Activated CD8-positive, alpha-beta memory T cell treated with anti-CD3 and anti-CD28 coated beads for 4 hours (primary cell): ENCODE data around the gene AP3B1.
"Not testable (repeated sequence)": the region's sequence is repeated elsewhere in the genome, so short reads cannot be mapped to it uniquely, and the experiment has no call there.

ENCODE experiments used
- DNase-seq, 2 donors: peaks; one replicate each; pipeline ENCODE4 v3.0.0-alpha.2; 2020; ENCODE audit warnings: low read depth in 2 of 2

AP3B1 gene

DNA sequence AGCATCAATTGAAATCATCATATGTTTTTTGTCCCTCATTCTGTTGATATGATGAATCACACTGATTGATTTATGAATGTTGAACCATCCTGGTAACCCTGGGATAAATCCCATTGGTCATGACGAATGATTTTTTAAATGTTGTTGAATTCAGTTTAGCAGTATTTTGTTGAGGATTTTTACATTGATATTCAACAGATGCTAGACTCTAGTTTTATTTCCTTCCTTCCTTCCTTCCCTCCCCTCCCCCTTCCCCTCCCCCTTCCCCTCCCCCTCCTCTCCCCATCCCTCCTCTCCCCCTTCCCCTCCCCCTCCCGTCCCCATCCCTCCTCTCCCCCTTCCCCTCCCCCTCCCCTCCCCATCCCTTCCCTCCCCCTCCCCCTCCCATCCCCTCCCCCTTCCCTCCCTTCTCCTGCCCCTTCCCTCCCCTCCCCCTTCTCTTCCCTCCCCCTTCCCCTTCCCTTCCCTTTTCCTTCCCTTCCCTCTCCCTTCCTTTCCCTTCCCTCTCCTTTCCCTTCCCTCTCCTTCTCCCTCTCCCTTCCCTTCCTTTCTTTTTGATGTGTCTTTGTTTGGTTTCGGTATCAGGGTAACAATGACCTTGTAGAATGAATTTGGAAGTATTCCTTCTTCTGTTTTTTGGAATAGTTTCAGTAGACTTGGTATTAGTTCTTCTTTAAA is 142.8 kb downstream of the AP3B1 start:
- DNase-seq: no peak

DNA sequence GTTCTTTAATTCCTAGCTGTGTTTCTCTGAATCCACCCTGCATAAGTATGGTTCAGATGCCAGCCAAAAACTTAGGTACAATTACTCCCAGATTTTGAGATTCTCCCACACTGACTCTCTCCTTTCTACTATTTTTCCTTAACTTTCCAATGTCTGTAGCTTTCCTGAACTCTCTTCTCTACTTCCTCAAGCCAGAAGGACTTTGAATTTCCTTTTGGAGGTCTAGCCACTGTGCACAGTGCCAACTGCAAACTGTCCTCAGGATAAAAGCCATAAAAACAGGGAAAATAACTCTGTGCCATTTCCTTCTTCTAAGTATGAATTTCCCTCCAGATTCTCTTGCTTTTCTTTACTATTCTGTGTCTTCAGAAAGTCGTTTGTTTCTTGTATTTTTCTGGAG is 157.2 kb downstream of the AP3B1 start:
- no peak for DNase-seq

DNA sequence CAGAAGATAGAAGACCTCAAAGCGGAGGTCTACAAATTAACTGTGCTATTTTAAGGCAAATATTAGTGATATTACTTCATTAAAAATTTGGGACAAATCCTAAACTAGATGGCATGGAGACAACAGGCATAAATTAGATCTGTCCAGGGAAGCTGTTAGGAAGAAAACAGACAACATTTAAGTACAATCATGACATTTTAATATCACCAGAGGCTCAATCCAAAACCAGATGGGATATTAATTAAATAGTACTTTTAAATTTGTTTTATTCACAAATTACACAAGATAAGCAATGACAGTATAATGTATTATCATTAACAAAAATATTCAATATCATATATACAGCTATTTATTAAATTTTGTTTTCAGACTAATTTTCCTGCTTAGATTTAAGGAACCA is 161.1 kb downstream of the AP3B1 start:
- no peak for DNase-seq

- DNase-seq: no peak
These were observed 162.0 kb downstream of the AP3B1 start for GRCh38 chr5:78132507-78132906.

DNA sequence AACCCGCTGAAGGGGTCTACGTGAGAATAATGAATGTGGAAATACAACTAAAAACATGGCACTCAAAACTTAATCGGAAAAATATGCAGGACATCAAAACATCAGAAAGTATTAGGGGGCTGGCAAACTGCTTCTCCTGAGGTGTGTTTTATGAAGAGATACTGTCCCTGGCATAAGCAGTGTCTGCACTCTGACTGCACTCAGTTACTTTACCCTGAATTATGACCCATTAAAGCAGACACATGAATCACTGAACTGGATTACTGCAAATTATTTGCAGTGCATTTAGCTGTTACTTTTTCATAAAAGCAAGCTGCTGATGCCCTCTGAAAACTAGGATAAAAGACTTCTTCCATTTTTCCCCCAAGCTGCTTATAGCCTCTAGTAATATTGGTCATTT is 164.9 kb downstream of the AP3B1 start:
- no peak for DNase-seq

DNA sequence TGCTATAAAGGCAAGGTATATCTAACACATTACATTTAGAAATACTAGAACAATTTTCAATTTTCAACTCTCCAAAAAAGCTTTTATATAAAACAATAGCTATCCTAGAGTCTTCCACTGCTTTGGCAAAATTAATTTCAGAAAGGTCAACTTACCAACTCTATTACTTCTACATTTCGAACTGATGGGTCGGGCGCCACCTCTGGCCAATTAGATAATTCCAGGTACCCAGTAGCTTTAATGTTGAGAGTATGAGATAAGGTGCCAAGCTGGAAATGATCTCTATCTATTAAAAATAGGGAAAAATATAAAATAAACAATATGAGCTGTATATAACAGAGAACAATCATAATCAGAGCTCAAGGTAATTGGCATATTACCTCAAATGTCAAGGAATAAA is 166.6 kb downstream of the AP3B1 start:
- DNase-seq: no peak

DNA sequence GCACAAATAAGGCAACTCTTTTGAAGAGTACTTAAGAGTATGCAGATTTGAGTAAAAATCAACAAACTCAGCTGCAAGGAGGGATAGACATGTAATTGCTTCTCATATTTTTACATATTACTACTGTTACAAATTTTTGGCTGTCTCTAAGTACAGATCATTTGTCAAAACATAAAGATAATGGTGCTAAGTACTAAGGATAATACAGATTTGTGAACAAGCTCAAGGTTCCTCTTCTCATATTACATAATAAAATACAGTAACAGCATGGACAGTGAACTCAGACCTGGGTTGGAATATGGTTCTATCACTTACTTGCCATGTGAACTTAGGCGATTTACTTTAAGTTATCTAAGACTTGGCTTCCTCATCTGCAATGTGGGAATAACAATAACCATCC is 168.0 kb downstream of the AP3B1 start:
- no peak for DNase-seq

DNA sequence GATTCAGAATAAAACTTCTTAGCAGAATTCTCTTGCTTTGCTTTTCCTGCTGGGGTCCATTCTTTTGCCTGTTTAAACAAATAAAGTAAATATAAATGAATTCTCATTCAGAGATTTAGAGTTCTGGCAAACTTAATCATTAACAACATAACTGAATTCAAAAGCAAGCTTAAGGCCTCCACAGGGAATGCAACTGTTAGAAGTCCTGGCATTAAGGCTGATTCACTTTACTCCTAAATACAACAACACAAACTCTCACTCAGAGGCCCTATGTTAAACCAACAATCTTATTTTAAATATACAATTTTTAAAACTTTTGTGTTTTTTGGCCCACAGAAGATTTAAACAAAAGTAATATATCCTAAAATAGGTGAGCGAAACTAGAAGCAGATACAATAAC is 178.3 kb downstream of the AP3B1 start:
- DNase-seq: no peak

GRCh38 chr5:78113689-78114264 is 180.7 kb downstream of the AP3B1 start:
- DNase-seq: no peak

DNA sequence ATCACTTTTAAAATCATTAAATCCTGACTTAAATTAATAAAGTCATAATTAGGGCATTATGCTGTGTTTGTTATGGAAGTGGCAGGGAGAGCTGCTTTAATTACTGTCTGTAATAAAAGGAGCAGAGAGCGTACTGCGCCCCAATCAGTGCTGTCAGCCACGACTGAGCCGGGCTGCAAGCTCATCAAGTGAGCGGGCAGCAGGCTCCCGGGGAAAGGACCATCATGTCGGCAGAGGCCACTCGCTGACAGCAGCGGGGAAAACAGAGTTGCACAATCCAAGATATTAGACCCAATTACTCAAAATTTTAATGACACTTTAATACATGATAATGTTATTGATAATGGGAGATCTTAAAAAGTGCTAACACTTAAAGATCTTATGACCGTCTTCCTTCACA is 181.6 kb downstream of the AP3B1 start:
- no peak for DNase-seq

DNA sequence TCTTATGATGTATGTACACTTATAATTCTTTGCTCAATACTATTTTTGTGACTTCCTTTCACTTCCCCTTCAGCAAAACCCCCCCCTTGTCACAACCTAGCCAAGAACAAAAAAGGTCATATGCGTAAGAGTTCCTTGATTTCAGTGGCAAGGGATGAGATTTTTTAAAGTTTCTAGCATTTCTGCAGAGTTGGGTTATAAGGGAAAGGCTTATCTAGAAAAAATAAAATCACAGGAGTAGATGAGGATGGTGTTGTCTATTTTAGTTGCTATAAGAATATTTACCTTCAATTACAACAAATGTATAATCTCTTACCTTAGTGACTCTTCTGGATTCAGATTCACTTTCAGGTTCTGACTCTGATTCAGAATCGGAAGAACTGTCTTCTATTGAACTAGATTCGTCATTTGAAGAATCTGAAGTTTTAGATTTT is 184.6 kb downstream of the AP3B1 start:
- DNase-seq: no peak

GRCh38 chr5:78108564-78108963 is 185.9 kb downstream of the AP3B1 start:
- no peak for DNase-seq

DNA sequence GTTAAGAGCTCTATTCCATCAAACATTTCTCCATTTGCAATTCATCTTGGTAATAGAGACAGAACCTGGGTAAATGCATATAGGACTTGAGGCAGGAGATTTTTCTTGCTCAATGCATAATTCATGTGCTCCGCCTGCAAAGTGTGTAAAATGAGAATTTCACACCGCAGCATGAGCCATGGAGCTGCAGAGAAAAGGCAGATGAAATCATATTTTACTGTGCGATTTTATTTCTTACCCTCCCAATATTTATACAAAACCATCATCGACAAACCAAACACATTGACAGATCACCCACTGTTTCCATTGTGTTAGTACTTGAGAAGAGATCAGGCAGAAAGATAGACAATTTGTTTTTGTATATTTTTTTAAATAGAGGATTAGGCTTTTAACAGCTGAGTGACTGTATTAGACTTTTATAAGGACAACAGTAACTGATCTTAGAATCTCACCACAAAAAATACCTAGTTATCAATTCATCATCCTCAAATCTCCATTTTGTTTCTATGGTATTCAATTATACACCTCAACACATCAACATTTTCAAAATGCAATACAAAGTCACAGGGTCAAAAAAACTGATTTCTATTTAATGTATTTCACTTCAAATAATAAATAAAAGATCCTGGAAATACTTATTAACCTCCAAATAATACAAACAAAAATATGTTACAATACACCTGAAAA is 191.1 kb downstream of the AP3B1 start:
- no peak for DNase-seq

DNA sequence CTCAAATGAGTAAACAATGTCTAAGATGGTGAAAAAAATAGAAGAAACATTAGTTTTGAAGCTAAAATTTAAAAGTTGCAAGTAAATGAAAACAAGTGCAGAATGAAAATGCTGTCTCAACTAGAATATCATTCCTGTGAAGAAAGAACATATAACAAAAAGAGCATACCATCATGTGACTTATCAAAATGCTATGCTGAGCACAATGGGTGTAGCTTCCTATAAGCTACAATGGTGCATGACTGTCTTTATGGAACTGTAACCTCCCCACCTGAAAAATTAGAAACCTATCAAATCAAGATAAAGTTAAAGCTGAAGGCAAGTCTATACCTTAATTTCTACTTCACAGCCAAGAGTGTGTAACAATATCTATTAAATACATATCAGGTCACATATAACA is 192.0 kb downstream of the AP3B1 start:
- DNase-seq: no peak

DNA sequence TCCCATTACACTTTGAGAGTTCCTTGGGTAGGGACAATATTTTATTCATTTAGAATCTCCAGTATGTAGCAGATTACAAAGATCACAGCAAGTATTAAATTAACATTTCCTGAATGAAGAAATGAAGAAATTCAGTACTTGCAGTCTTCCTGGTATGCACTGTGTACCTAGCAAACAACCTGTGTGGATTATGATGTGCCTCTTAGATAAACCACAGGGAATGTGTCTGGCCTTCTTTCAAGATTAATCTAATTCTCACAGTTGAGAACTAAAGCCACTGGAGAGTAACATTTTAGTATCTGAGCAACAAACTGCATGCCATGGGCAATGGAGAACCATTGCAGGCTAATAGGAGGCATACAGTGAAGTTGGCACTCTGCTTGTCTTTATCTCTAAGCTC is 199.4 kb downstream of the AP3B1 start:
- DNase-seq: no peak

DNA sequence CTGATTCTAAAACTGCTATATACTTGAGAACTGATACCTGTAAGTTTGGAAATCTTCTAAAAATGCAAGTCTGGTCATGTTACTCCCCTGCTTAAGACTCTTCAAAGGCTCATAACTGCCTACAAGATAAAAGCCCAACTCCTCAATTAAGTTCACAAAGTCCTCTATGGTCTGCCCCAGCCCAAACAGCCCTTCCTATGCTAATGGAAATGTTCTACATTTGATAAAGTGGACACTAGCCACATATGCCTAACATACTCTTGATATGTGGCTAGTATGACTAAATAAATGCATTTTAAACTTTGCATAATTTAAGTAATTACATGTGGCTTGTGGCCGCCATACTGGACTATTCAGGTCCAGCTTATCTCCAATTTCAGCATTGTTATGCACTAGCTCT is 204.5 kb downstream of the AP3B1 start:
- no peak for DNase-seq

GRCh38 chr5:78078858-78079257 is 215.6 kb downstream of the AP3B1 start:
- DNase-seq: no peak

DNA sequence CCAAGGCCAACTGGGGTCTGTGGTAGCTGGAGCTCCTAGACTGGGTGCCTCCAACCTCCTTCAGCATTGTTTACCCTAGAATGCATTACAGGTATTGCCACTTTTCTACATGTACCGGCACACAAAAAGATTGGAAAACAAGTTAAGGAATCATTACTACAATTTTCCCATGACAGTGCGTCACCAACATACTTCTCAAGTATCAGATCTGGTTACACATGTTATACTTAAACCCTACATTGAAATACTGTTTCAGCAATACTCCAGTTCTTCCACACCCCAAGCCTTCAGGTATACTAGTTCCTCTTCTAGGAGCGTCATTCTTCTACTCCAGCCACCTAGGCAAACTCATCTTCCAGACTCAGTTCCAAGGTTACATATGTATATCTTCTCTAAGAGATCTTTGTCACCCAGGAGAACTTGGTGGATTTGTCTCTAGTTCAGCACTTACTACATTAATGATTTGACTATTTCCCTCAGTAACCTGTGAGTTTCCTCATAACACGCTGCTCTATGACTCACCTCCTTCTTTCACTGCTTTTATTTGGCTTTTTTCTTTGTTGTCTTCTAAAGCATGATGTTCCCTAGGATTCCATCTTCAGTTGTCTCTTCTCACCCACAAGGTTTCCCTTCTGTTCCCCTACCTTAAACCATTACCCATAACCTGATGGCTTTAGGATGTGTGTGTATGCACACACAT is 217.0 kb downstream of the AP3B1 start:
- DNase-seq: no peak

DNA sequence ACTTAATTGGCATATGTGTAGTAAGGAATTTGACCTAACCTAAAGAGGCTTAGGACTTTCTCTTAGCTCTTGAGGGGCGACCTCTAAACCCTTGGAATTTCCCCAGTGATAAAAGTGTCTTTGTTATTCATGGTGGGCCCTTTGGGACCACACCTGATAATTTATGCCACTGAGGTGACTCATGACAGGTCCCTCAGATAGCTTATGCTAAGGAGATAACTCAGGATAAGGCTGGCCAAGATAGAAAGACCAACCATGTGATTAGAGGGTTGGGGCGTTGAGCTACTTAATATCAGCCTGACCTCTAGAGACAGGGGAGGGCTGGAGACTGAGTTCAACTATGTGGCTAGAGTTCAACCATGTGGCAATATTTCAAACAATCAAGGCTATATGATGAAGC is 218.1 kb downstream of the AP3B1 start:
- DNase-seq: no peak

DNA sequence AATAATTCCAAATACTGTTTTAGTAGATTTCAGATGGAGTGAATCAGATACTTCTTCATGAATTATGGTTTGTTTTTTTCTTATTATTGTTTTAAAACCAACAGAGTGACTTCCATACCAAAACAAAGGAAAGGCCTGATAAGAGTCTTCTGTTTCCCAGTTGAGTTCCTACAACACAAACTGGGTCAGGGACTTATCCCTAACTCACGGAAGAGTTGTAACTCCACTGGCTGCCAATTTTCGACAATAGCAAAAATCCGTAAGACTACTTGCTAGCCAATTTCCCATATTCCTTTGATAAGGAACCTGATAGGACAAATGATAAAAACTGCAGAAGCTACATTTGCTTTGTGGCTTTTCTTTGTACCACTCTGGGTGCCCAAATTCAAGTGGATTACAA is 219.2 kb downstream of the AP3B1 start:
- no peak for DNase-seq

- DNase-seq: not testable (repeated sequence)
These were observed 223.8 kb downstream of the AP3B1 start for GRCh38 chr5:78070691-78071090.

DNA sequence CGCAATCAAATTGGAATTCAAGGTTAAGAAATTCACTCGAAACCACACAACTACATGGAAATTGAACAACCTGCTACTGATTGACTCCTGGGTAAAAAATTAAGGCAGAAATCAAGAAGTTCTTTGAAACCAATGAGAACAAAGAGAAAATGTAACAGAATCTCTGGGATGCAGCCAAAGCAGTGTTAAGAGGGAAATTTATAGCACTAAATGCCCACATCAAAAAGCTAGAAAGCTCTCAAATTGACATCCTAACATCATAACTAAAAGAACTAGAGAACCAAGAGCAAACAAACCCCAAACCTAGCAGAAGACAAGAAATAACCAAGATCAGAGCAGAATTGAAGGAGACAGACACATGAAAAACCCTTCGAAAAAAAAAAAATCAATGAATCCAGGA is 226.9 kb downstream of the AP3B1 start:
- DNase-seq: not testable (repeated sequence)

- not testable (repeated sequence) for DNase-seq
These were observed 227.8 kb downstream of the AP3B1 start for GRCh38 chr5:78066722-78067121.
